Glutamatergic neuron (in vitro differentiated cells): Measurements from ENCODE around the gene CNOT3. TPM values are rescaled to one million over a fixed set of nuclear protein-coding genes. Genes with fewer than 3 reads are reported as not detected.
A peak's percentile ranks its signal among the peaks of the same experiment; 100 is the strongest.
"Not testable (repeated sequence)": the region's sequence is repeated elsewhere in the genome, so short reads cannot be mapped to it uniquely, and the experiment has no call there.

Source experiments
- DNase-seq: peaks from one replicate; pipeline ENCODE4 v3.0.0; 2022
- H3K27ac Mint-ChIP-seq: one replicate; pipeline ENCODE4 v1.8.0; 2020; ENCODE audit warnings: mild to moderate bottlenecking, mixed read lengths, inconsistent platforms; ENCODE audit not compliant: unreplicated experiment
- H3K27me3 Mint-ChIP-seq: one replicate; pipeline ENCODE4 v1.8.0; 2020; ENCODE audit warnings: mild to moderate bottlenecking, moderate library complexity, mixed read lengths, inconsistent platforms; ENCODE audit not compliant: unreplicated experiment
- H3K36me3 Mint-ChIP-seq: one replicate; pipeline ENCODE4 v1.8.0; 2020; ENCODE audit warnings: mild to moderate bottlenecking, mixed read lengths, inconsistent platforms; ENCODE audit not compliant: unreplicated experiment
- H3K4me1 Mint-ChIP-seq: one replicate; pipeline ENCODE4 v1.8.0; 2020; ENCODE audit warnings: mild to moderate bottlenecking, low read depth, mixed read lengths, inconsistent platforms; ENCODE audit not compliant: unreplicated experiment
- H3K4me3 Mint-ChIP-seq: one replicate; pipeline ENCODE4 v1.8.0; 2020; ENCODE audit warnings: mild to moderate bottlenecking, mixed read lengths, inconsistent platforms; ENCODE audit not compliant: unreplicated experiment
- H3K9me3 Mint-ChIP-seq: one replicate; pipeline ENCODE4 v1.8.0; 2020; ENCODE audit warnings: mild to moderate bottlenecking, moderate library complexity, mixed read lengths, inconsistent platforms; ENCODE audit not compliant: unreplicated experiment
- total RNA-seq: library from RNA; stranded (reverse); fragmentation: NEBNext Ultra II Directional; extraction: Animal tissue kit (Norgen Biotek cat#: 25700); gene quantifications from one replicate; pipeline ENCODE4 v1.2.1, GENCODE V29; 2021; ENCODE audit not compliant: unreplicated experiment
- TF ChIP-seq, protein P1 (sequence below): fragments of 200-600 bp; sonication (generic); IDR thresholded peaks from one replicate; pipeline ENCODE4 v1.5.0; 2021; ENCODE audit not compliant: partially characterized antibody, unreplicated experiment

The CNOT3 gene
- total RNA-seq, 1 donor from 2014 or later, result 56.9 TPM

DNA sequence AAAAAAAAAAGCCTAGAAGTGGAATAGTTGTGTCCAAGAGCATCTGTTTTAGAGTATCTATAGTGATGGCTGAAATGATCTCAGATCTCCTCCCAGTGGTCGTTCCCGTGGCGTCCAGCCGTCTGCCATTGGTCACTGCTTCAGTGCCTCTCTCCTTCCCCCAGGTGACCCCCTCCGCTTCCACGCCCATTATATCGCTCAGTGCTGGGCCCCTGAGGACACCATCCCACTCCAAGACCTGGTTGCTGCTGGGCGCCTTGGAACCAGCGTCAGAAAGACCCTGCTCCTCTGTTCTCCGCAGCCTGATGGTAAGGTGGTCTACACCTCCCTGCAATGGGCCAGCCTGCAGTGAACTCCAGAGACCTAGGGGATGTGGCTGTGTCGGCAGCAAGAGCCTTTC, 55.4 kb downstream of the CNOT3 start:
- Mint-ChIP-seq H3K36me3 (no peaks in the 10 kb centered on the region), H3K4me1 (peaks cover 7% of the 10 kb centered on the region), H3K27me3 (peaks cover 8% of the 10 kb centered on the region), H3K27ac (peak overlapping the region; percentile 59), H3K9me3 (peaks cover 11% of the 10 kb centered on the region), H3K4me3 (peak overlapping the region; percentile 55)
- TF ChIP-seq, protein P1, sequence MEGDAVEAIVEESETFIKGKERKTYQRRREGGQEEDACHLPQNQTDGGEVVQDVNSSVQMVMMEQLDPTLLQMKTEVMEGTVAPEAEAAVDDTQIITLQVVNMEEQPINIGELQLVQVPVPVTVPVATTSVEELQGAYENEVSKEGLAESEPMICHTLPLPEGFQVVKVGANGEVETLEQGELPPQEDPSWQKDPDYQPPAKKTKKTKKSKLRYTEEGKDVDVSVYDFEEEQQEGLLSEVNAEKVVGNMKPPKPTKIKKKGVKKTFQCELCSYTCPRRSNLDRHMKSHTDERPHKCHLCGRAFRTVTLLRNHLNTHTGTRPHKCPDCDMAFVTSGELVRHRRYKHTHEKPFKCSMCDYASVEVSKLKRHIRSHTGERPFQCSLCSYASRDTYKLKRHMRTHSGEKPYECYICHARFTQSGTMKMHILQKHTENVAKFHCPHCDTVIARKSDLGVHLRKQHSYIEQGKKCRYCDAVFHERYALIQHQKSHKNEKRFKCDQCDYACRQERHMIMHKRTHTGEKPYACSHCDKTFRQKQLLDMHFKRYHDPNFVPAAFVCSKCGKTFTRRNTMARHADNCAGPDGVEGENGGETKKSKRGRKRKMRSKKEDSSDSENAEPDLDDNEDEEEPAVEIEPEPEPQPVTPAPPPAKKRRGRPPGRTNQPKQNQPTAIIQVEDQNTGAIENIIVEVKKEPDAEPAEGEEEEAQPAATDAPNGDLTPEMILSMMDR, result no peak
- no peak for DNase-seq

DNA sequence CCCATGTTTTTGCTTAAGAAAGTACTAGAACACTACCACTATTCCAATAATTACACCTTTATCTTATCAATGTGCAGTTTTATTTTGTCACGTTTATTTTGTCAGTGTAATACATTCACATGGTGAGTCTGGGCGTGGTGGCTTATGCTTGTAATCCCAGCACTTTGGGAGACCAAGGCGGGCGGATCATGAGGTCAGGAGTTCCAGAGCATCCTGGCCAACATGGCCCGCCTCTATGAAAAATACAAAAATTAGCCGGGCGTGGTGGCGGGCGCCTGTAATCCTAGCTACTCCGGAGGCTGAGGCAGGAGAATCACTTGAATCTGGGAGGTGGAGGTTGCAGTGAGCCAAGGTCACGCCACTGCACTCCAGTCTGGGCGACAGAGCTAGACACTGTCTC, 56.9 kb downstream of the CNOT3 start:
- H3K27me3 Mint-ChIP-seq, H3K4me3 Mint-ChIP-seq: not testable (repeated sequence)

DNA sequence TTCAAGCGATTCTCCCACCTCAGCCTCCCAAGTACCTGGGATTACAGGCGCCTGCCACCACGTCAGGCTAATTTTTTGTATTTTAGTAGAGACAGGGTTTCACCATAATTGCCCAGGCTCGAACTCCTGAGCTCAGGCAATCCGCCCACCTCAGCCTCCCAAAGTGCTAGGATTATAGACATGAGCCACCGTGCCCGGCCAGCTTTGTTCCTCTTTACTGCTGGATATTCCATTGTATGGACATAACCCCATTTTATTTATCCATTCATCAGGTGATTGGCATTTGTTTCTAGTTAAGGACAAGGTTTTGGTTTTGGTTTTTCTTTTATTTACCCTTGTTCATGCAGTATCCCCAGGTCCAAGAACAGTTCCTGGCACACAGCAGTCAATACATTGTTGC, 59.0 kb downstream of the CNOT3 start:
- no peak for DNase-seq
- peaks cover 13% of the 10 kb centered on the region for H3K9me3 Mint-ChIP-seq
- TF ChIP-seq, protein P1, result no peak
- no peak overlapping the region for H3K4me3 Mint-ChIP-seq
- H3K27me3 Mint-ChIP-seq, result peaks cover 7% of the 10 kb centered on the region
- H3K36me3 Mint-ChIP-seq, result no peaks in the 10 kb centered on the region
- no peak overlapping the region for H3K27ac Mint-ChIP-seq
- peaks cover 4% of the 10 kb centered on the region for H3K4me1 Mint-ChIP-seq

More for the DNA sequence above, 56.9 kb downstream of the CNOT3 start:
- not testable (repeated sequence) for H3K27ac Mint-ChIP-seq, DNase-seq, H3K36me3 Mint-ChIP-seq, H3K4me1 Mint-ChIP-seq
- H3K9me3 Mint-ChIP-seq, result peaks cover 11% of the 10 kb centered on the region

DNA sequence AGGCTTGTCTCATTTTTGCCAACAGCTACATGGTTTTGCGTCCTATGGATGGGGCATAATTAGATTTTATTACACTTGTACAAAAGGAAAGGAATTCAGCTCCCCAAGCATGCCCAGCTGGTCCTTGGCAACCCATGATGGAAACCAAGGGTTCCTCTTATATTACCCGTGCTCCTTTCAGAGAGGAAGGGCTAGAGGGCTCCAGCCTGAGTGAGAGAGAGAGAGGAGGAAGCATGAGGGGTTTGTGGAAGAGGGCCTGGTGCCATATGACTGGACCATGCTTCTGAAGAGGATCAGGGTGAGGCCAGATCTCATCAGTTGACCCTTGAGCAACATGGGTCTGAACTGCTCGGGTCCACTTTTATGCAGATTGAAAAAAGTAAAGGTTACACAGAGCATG, 59.6 kb downstream of the CNOT3 start:
- H3K36me3 Mint-ChIP-seq, result no peaks in the 10 kb centered on the region
- peaks cover 13% of the 10 kb centered on the region for H3K9me3 Mint-ChIP-seq
- DNase-seq, result no peak
- TF ChIP-seq, protein P1, result no peak
- peak overlapping the region; percentile 22 for H3K27ac Mint-ChIP-seq
- no peak overlapping the region for H3K4me3 Mint-ChIP-seq
- peaks cover 4% of the 10 kb centered on the region for H3K4me1 Mint-ChIP-seq
- peaks cover 5% of the 10 kb centered on the region for H3K27me3 Mint-ChIP-seq

DNA sequence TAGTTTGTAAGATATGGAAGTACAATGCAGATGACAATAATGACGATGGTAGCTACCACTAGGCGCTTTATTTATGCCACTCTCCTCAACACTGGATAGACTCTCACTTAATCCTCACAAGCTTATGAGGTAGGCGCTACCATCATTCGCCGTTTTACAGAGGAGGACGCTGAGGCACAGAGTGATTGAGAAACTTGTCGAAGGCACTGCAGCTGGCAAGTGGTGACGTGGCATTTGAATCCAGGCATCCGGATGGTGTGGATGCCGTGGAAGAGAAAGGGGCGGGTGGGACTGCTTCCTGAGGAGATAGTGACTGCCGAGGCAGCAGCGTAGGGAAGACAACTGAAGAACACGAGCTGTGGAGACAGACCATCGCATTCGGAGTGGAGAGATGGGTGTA, 61.8 kb downstream of the CNOT3 start:
- TF ChIP-seq, protein P1, result no peak
- Mint-ChIP-seq H3K27me3 (peaks cover 5% of the 10 kb centered on the region), H3K4me3 (peak overlapping the region; percentile 74), H3K36me3 (no peaks in the 10 kb centered on the region), H3K27ac (peak overlapping the region; percentile 72), H3K9me3 (peaks cover 6% of the 10 kb centered on the region), H3K4me1 (peaks cover 10% of the 10 kb centered on the region)
- no peak for DNase-seq
